ENCODE measurements around the gene GLRX.

The GLRX gene

GRCh38 chr5:95830226-95830625, 7.7 kb upstream of the GLRX start:
- TF ChIP-seq CTCF (IDR thresholded peaks at IDR 0.05; ENCODE audit: borderline replicate concordance, control extremely low read depth, extremely low read depth, insufficient read depth, missing control alignments): no peak
- in situ Hi-C loops (cut with MboI; ENCODE audit: low sequenced_read_pairs, unreplicated experiment): no loop called here
- DNase-seq (ENCODE audit: low spot score): no peak

GRCh38 chr5:95827892-95828246, 5.3 kb upstream of the GLRX start:
- in situ Hi-C loops (cut with MboI; ENCODE audit: low sequenced_read_pairs, unreplicated experiment): no loop called here
- no peak for TF ChIP-seq CTCF (IDR thresholded peaks at IDR 0.05; ENCODE audit: borderline replicate concordance, control extremely low read depth, extremely low read depth, insufficient read depth, missing control alignments)
- no peak for DNase-seq (ENCODE audit: low spot score)

- in situ Hi-C loops (cut with MboI; ENCODE audit: low sequenced_read_pairs, unreplicated experiment): no loop called here
- TF ChIP-seq CTCF (IDR thresholded peaks at IDR 0.05; ENCODE audit: borderline replicate concordance, control extremely low read depth, extremely low read depth, insufficient read depth, missing control alignments): no peak
- DNase-seq (ENCODE audit: low spot score): no peak
Measured at GRCh38 chr5:95826949-95827891, 4.7 kb upstream of the GLRX start.

GRCh38 chr5:95825495-95825894, 3.0 kb upstream of the GLRX start:
- in situ Hi-C loops (cut with MboI; ENCODE audit: low sequenced_read_pairs, unreplicated experiment): no loop called here
- no peak for DNase-seq (ENCODE audit: low spot score)
- TF ChIP-seq CTCF (IDR thresholded peaks at IDR 0.05; ENCODE audit: borderline replicate concordance, control extremely low read depth, extremely low read depth, insufficient read depth, missing control alignments): no peak

GRCh38 chr5:95824747-95825146, 2.2 kb upstream of the GLRX start:
- in situ Hi-C loops (cut with MboI; ENCODE audit: low sequenced_read_pairs, unreplicated experiment): no loop called here
- DNase-seq (ENCODE audit: low spot score): no peak
- TF ChIP-seq CTCF (IDR thresholded peaks at IDR 0.05; ENCODE audit: borderline replicate concordance, control extremely low read depth, extremely low read depth, insufficient read depth, missing control alignments): no peak

GRCh38 chr5:95823738-95824609, 1.4 kb upstream of the GLRX start:
- TF ChIP-seq CTCF (IDR thresholded peaks at IDR 0.05; ENCODE audit: borderline replicate concordance, control extremely low read depth, extremely low read depth, insufficient read depth, missing control alignments): no peak
- DNase-seq (ENCODE audit: low spot score): peak; percentile 50
- in situ Hi-C loops (cut with MboI; ENCODE audit: low sequenced_read_pairs, unreplicated experiment): no loop called here

Data from GM13976 (cell line).